Epithelial cell of proximal tubule (primary cell): ENCODE measurements around the gene MKS1. TPM values are rescaled to one million over a fixed set of nuclear protein-coding genes. Genes with fewer than 3 reads are reported as not detected.

Experiments
- DNase-seq: peaks from one replicate; pipeline ENCODE4 v3.0.0-alpha.2; 2011; ENCODE audit warnings: low read depth
- H3K4me3 ChIP-seq: 2 replicates; pipeline ENCODE4 v1.5.1; 2011; ENCODE audit warnings: low read depth, mild to moderate bottlenecking, low read length
- total RNA-seq: library from RNA; depleted of rRNA; stranded (reverse); fragments of >200 nt; gene quantifications from 2 replicates; pipeline ENCODE4 v1.2.3, GENCODE V29; 2015
- TF ChIP-seq, protein P1 (sequence below): conservative IDR thresholded peaks from 2 replicates; pipeline ENCODE4 v1.5.1; 2012; ENCODE audit warnings: low read depth, mild to moderate bottlenecking, low read length

Gene MKS1
- total RNA-seq, 1 donor from 2014 or later = 16.1 TPM

DNA sequence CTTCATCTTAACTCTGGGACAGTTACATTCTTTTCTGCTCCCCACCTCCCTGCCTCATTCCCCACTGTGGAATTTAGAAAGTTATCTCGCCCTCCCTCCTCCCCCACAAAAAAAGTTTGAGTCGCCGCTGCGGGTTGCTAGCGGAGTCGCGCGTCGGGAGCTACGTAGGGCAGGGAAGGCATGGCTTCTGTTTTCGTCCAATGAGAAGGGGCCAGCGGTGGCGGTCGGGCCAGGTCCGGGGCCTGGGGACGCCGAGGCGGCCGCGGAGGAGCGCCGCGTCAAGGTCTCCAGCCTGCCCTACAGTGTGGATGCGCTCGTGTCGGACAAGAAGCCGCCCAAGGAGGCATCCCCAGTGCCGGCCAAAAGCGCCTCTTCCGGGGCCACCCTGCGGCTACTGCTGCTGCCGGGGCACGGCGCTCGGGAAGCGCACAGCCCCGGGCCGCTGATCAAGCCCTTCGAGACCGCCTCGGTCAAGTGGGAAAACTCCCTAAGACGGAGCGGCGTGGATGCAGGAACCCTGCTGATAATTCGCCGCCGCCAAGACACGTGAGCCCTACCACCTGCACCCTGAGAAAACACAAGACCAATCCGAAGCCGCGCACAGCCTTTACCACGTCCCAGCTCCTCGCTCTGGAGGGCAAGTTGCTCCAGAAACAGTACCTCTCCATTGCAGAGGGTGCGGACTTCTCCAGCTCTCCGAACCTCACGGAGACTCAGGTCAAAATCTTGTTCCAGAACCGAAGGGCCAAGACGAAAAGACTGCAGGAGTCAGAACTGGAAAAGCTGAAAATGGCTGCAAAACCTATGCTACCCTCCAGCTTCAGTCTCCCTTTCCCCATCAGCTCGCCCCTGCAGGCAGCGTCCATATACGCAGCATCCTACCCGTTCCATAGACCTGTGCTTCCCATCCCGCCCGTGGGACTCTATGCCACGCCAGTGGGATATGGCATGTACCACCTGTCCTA, 61.9 kb downstream of the MKS1 start:
- no peak for DNase-seq

More for the DNA sequence above, 61.9 kb downstream of the MKS1 start:
- TF ChIP-seq, protein P1, sequence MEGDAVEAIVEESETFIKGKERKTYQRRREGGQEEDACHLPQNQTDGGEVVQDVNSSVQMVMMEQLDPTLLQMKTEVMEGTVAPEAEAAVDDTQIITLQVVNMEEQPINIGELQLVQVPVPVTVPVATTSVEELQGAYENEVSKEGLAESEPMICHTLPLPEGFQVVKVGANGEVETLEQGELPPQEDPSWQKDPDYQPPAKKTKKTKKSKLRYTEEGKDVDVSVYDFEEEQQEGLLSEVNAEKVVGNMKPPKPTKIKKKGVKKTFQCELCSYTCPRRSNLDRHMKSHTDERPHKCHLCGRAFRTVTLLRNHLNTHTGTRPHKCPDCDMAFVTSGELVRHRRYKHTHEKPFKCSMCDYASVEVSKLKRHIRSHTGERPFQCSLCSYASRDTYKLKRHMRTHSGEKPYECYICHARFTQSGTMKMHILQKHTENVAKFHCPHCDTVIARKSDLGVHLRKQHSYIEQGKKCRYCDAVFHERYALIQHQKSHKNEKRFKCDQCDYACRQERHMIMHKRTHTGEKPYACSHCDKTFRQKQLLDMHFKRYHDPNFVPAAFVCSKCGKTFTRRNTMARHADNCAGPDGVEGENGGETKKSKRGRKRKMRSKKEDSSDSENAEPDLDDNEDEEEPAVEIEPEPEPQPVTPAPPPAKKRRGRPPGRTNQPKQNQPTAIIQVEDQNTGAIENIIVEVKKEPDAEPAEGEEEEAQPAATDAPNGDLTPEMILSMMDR = no peak
- peak overlapping the region; percentile 11 for H3K4me3 ChIP-seq

Other genes starting within 250 kb of the MKS1 start
- 54.6 and 64.0 TPM in 2 replicates for gene VEZF1, start 231.0 kb downstream of the MKS1 start, total RNA-seq
- gene SRSF1, start 212.0 kb downstream of the MKS1 start, total RNA-seq = 293 and 299 TPM in 2 replicates
- gene DYNLL2, start 135.8 kb downstream of the MKS1 start, total RNA-seq = 12.3 and 14.4 TPM in 2 replicates
- not detected in 2 replicates for gene OR4D1, start 70.9 kb downstream of the MKS1 start, total RNA-seq
- gene OR4D2, start 52.3 kb downstream of the MKS1 start, total RNA-seq = not detected in 2 replicates
- not detected in 2 replicates for gene EPX, start 26.5 kb downstream of the MKS1 start, total RNA-seq
- not detected in 2 replicates for gene LPO, start 19.3 kb upstream of the MKS1 start, total RNA-seq
- gene MPO, start 61.7 kb upstream of the MKS1 start, total RNA-seq = not detected in 2 replicates
- gene TSPOAP1, start 109.5 kb upstream of the MKS1 start, total RNA-seq = 0.87 and 3.5 TPM in 2 replicates
- gene SUPT4H1, start 132.9 kb upstream of the MKS1 start, total RNA-seq = 43.8 and 47.6 TPM in 2 replicates
- gene RNF43, start 198.3 kb upstream of the MKS1 start, total RNA-seq = 0.22 and 1.7 TPM in 2 replicates